Measurements from ENCODE around the gene PFDN5.

Gene PFDN5

GRCh38 chr12:53295070-53295890, at the start of gene PFDN5:
Gene PFDN5, plus strand, starts transcription at chr12:53295542. Its CDS starts 26 bp downstream, at chr12:53295568.
- DNase-seq (ENCODE audit: low spot score): peak; percentile 86

- DNase-seq (ENCODE audit: low spot score): peak; percentile 91
Observed at GRCh38 chr12:53251477-53252348, 43.6 kb upstream of the PFDN5 start.

- peak; percentile 36 for DNase-seq (ENCODE audit: low spot score)
Observed at GRCh38 chr12:53252349-53252916, 42.9 kb upstream of the PFDN5 start.

DNA sequence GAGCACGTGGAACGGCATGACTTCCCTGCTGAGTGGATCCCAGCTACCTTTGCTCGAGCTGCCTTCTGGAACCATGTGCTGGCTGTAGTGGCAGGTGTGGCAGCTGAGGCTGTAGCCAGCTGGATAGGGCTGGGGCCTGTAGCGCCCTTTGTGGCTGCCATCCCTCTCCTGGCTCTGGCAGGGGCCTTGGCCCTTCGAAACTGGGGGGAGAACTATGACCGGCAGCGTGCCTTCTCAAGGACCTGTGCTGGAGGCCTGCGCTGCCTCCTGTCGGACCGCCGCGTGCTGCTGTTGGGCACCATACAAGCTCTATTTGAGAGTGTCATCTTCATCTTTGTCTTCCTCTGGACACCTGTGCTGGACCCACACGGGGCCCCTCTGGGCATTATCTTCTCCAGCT, 42.0 kb upstream of the PFDN5 start:
- no peak for DNase-seq (ENCODE audit: low spot score)

DNA sequence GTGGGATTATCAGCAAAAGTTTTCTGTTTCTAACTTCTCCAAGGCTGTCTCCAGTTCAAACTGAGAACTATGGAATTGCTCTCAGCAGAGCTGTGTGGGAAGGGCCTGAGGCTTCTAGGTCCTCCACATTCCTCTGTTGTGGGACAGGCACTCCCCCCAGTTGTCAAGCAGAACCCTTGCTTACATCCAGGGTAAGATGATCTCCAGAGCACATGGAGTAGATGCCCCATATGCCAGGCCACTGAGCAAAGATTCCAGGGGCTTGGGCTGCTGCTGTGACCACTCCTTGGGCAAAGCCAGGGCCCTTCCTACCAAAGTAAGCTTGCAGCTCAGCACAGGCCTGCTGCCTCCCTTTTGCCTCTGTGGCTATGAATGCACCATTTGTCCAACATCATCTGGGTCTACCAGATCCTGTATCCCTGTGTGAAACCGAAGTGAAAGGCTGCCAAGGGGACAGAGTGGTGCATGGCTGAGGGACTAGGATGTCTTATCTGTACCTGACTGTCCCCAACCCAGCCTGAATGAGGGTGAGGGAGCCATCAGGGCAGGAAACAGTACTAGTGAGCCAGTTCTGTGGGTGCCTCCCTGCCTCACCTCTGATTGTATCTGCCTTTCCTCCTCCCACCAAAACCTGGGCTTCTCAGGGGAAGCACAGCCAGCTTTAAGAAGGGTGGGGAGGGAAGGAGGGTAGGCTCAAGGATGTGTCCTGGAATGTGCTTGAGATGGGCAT, 40.4 kb upstream of the PFDN5 start:
- DNase-seq (ENCODE audit: low spot score): no peak

GRCh38 chr12:53255996-53256395, 39.3 kb upstream of the PFDN5 start:
- DNase-seq (ENCODE audit: low spot score): no peak

- DNase-seq (ENCODE audit: low spot score): no peak
Observed at GRCh38 chr12:53258541-53259539, 36.5 kb upstream of the PFDN5 start.

DNA sequence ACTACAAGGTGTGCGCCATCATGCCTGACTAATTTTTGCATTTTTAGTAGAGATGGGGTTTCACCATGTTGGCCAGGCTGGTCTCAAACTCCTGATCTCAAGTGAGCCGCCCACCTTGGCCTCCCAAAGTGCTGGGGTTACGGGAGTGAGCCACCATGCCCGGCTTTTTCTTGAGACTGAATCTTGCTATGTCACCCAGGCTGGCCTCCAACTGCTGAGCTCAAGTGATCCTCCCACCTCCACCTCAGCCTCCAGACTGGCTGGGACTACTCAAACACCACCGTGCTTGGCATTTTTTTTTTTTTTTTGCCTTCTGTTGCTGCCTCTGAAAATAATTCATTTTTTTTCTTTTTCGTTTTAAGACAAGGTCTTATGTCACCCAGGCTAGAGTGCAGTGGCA, 35.5 kb upstream of the PFDN5 start:
- DNase-seq (ENCODE audit: low spot score): no peak

- DNase-seq (ENCODE audit: low spot score): no peak
Observed at GRCh38 chr12:53265783-53266182, 29.6 kb upstream of the PFDN5 start.

DNA sequence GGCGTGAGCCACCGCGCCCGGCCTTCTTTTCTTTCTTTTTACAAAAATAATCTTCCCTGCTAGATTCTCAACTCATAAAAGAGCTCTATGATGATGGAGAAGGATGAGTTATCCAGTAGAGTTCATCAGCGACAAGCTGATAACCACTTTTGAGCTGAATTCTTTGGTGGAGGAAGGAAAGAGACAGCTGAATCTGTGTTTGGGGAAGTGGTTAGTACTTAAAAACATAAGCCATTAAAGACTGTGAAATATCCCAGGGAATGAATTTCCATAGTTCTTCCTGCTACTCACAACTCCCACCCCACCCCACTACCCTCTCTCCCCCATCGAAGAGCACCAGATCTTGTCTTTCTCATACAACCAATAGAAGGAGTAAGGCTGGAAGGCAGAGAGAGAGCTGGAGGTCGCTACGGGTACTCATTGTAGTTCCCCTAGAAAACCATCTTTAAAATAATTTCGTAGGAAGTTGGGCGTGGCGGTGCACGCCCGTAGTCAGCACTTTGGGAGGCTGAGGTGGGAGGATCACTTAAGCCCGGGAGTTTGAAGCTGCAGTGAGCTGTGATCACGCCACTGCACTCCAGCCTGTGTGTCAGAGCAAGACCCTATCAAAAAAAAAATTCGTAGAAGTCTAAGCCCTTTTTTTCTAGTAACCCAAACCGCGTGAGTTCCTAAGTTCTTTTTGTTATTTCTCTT, 27.9 kb upstream of the PFDN5 start:
- no peak for DNase-seq (ENCODE audit: low spot score)

DNA sequence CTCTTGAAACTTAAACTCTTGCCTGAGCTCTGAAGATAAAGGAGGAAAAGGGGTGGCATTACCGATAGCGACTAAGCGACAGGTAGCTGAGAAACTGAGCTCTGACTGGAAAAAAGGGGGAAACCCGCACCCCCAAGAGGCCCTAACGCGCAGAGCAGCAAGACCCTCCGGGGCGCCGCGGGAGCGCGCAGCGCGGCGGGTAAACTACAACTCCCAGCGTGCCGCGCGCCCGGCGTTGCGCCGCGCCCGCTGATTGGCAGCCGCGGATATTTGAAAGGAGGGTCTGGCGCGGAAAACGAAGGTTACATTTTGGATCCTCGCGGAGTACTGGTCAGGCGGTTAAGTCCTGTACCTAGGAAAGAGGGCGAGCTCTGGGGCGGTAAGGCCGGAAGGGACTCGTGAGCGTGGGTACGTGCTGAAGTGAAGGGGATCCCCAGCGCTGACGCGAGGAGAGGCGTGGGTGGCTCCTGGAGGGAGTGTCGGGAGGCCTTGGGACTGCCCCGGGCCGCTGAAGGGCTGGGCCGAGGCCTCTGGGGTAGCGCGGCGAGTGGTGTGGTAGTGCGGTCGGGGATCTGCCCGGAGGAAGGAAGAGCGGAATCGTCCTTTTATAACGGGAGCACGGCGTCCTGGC, 27.2 kb upstream of the PFDN5 start, which contains the start of gene ESPL1:
Gene ESPL1, plus strand, starts transcription at position 301 of the 631 bp plus-strand sequence. CDS start 468 bp downstream, outside the sequence.
- DNase-seq (ENCODE audit: low spot score): peak; percentile 72

GRCh38 chr12:53268630-53269562, 26.4 kb upstream of the PFDN5 start:
- DNase-seq (ENCODE audit: low spot score): no peak

- no peak for DNase-seq (ENCODE audit: low spot score)
Observed at GRCh38 chr12:53274445-53274844, 20.9 kb upstream of the PFDN5 start.

DNA sequence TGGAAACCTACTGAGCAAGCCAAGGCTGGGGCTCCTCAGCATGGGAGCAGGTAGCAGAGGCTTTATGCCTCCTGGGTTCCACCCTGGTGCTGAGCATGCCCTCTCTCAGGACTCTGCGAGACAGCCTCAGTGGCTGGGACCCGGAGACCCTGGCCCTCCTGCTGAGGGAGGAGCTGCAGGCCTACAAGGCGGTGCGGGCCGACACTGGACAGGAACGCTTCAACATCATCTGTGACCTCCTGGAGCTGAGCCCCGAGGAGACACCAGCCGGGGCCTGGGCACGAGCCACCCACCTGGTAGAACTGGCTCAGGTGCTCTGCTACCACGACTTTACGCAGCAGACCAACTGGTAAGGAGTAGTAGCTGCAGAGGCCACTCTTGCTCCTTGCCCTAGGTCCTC, 18.8 kb upstream of the PFDN5 start:
- no peak for DNase-seq (ENCODE audit: low spot score)

DNA sequence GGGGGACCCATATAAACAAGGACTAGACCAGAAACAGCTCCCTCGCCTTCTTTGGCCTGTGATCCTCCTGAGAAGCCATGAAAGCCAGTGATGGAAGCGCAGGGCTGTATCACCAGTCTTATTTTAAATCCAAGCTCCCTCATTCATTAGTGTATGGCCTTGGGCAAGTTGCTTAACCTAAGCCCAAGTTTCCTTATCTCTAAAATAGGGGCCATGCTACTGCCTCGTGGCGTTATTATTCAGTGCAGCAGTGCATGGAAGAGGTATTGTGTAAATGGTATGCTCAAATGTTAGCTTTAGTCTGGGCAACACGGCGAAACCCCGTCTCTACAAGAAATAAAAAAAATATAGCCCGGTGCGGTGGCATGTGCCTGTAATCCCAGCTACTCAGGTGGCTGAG, 17.4 kb upstream of the PFDN5 start:
- DNase-seq (ENCODE audit: low spot score): no peak

DNA sequence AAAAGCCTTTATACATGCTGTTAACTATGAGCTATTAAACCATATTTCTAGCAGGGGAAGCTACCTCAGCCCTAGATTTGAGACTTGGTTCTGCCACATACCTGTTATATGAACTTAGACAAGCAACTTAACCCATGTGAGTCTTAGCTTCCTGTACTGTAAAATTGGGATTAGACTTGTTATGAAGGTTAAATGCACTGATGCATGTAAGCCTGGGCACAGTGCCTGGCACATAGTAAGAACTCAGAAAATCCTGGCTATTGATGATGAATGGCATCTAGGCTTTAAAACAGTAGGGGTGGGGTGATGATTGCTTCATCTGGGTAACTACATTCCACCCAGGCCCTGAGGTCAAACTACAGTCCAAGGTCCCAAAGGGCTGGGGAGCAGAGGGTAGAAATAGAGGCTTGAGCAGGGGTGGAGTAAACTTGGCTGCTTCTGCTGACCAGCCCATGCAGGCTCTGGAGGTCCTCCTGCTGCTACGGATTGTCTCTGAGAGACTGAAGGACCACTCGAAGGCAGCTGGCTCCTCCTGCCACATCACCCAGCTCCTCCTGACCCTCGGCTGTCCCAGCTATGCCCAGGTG, 16.0 kb upstream of the PFDN5 start:
- no peak for DNase-seq (ENCODE audit: low spot score)

- no peak for DNase-seq (ENCODE audit: low spot score)
Observed at GRCh38 chr12:53279888-53280498, 15.3 kb upstream of the PFDN5 start.

DNA sequence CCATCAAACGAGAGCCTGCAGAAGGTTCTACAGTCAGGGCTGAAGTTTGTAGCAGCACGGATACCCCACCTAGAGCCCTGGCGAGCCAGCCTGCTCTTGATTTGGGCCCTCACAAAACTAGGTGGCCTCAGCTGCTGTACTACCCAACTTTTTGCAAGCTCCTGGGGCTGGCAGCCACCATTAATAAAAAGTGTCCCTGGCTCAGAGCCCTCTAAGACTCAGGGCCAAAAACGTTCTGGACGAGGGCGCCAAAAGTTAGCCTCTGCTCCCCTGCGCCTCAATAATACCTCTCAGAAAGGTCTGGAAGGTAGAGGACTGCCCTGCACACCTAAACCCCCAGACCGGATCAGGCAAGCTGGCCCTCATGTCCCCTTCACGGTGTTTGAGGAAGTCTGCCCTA, 8.9 kb upstream of the PFDN5 start:
- DNase-seq (ENCODE audit: low spot score): no peak
